Liver (tissue), 9 donors: Measurements from ENCODE around the gene EN1. TPM values are rescaled to one million over a fixed set of nuclear protein-coding genes. Genes with fewer than 3 reads are reported as not detected.

Experiments
- DNase-seq: peaks from one replicate; pipeline ENCODE4 v3.0.0-alpha.2; 2017; ENCODE audit warnings: low spot score
- H3K27ac ChIP-seq, 2 donors: one replicate each; pipeline ENCODE4 v1.7.0; 2013; ENCODE audit warnings: inconsistent platforms in 2 of 2, low read length in 2 of 2, control low read depth in 1 of 2, low read depth in 1 of 2, mild to moderate bottlenecking in 1 of 2
- H3K27me3 ChIP-seq, 4 donors: one replicate each; pipeline versions ENCODE4 v1.6.1 to v1.7.0; 2013; ENCODE audit warnings: low read length in 3 of 4, inconsistent platforms in 1 of 4, mild to moderate bottlenecking in 1 of 4, moderate library complexity in 1 of 4; ENCODE audit not compliant: control insufficient read depth in 4 of 4, insufficient read depth in 4 of 4
- H3K36me3 ChIP-seq, 4 donors: one replicate each; pipeline versions ENCODE4 v1.6.1 to v1.7.0; 2013; ENCODE audit warnings: low read length in 3 of 4, mild to moderate bottlenecking in 3 of 4, low read depth in 1 of 4, moderate library complexity in 1 of 4; ENCODE audit not compliant: control insufficient read depth in 4 of 4, insufficient read depth in 3 of 4
- H3K4me1 ChIP-seq, 4 donors: one replicate each; pipeline versions ENCODE4 v1.6.1 to v1.7.0; 2013; ENCODE audit warnings: low read length in 3 of 4, mild to moderate bottlenecking in 3 of 4, moderate library complexity in 1 of 4; ENCODE audit not compliant: control insufficient read depth in 4 of 4, insufficient read depth in 4 of 4
- H3K4me3 ChIP-seq, 3 donors: one replicate each; pipeline versions ENCODE4 v1.6.1 to v1.7.0; 2013; ENCODE audit warnings: low read length in 3 of 3, control low read depth in 1 of 3, low read depth in 1 of 3, mild to moderate bottlenecking in 1 of 3
- H3K9ac ChIP-seq, 2 donors: one replicate each; pipeline ENCODE4 v1.7.0; 2013; ENCODE audit warnings: low read length in 2 of 2, mild to moderate bottlenecking in 2 of 2, moderate library complexity in 2 of 2, control low read depth in 1 of 2, low read depth in 1 of 2
- H3K9me3 ChIP-seq, 4 donors: one replicate each; pipeline versions ENCODE4 v1.6.1 to v1.7.0; 2013; ENCODE audit warnings: low read length in 3 of 4; ENCODE audit not compliant: control insufficient read depth in 4 of 4
- EGR1 ChIP-seq, 2 donors: IDR thresholded peaks; 2 replicates each; pipeline ENCODE4 v1.6.1; 2016 to 2018; ENCODE audit warnings: antibody characterized with exemption in 2 of 2, low read depth in 2 of 2
- FOXA1 ChIP-seq: IDR thresholded peaks from 2 replicates; pipeline ENCODE4 v1.6.1; 2016; ENCODE audit warnings: antibody characterized with exemption
- FOXA2 ChIP-seq: IDR thresholded peaks from 2 replicates; pipeline ENCODE4 v1.6.1; 2016; ENCODE audit warnings: antibody characterized with exemption
- GABPA ChIP-seq, 2 donors: IDR thresholded peaks in 1 of 2; conservative IDR thresholded peaks in 1 of 2; 2 replicates each; pipeline ENCODE4 v1.6.1; 2016; ENCODE audit warnings: antibody characterized with exemption in 2 of 2, mild to moderate bottlenecking in 1 of 2, moderate library complexity in 1 of 2
- HNF4A ChIP-seq, 2 donors: conservative IDR thresholded peaks; 2 replicates each; pipeline ENCODE4 v1.6.1; 2016; ENCODE audit warnings: antibody characterized with exemption in 2 of 2, mild to moderate bottlenecking in 2 of 2
- HNF4G ChIP-seq: IDR thresholded peaks from 2 replicates; pipeline ENCODE4 v1.6.1; 2016; ENCODE audit warnings: antibody characterized with exemption
- JUND ChIP-seq, 2 donors: IDR thresholded peaks; 2 replicates each; pipeline ENCODE4 v1.6.1; 2016; ENCODE audit warnings: antibody characterized with exemption in 2 of 2
- RAD21 ChIP-seq, 2 donors: IDR thresholded peaks; 2 replicates each; pipeline ENCODE4 v1.6.1; 2016; ENCODE audit warnings: antibody characterized with exemption in 2 of 2, mild to moderate bottlenecking in 2 of 2
- RXRA ChIP-seq, 2 donors: IDR thresholded peaks; 2 replicates each; pipeline ENCODE4 v1.6.1; 2017 to 2018; ENCODE audit warnings: antibody characterized with exemption in 2 of 2, mild to moderate bottlenecking in 1 of 2
- SP1 ChIP-seq: IDR thresholded peaks from 2 replicates; pipeline ENCODE4 v1.6.1; 2018; ENCODE audit warnings: antibody characterized with exemption, mild to moderate bottlenecking
- TAF1 ChIP-seq: conservative IDR thresholded peaks from 2 replicates; pipeline ENCODE4 v1.6.1; 2016; ENCODE audit warnings: antibody characterized with exemption, mild to moderate bottlenecking
- YY1 ChIP-seq: IDR thresholded peaks from 2 replicates; pipeline ENCODE4 v1.6.1; 2016; ENCODE audit warnings: antibody characterized with exemption, mild to moderate bottlenecking
- whole genome bisulfite sequencing: extraction: QIAGEN DNeasy Blood & Tissue Kit; methylation state at CpG from one replicate; pipeline ENCODE4 v1.1.7; 2013; 5-methylcytosine and 5-hydroxymethylcytosine counted together
- polyA plus RNA-seq, 2 donors: library from polyadenylated mRNA; stranded (reverse) in 1 of 2; unstranded in 1 of 2; fragments of 200-250 nt in 1 of 2; fragments of >200 nt in 1 of 2; fragmentation: Nextera tagmentation in 1 of 2; extraction: Ambion mirVana in 1 of 2; gene quantifications; one replicate each; pipeline versions ENCODE4 v1.2.1 to v1.2.3, GENCODE V29; 2013 to 2015
- total RNA-seq, 2 donors: library from RNA; depleted of rRNA; stranded (reverse); fragments of >200 nt; gene quantifications; one replicate each; pipeline ENCODE4 v1.2.3, GENCODE V29; 2014
- TF ChIP-seq, protein P1 (sequence below): IDR thresholded peaks from 2 replicates; pipeline ENCODE4 v1.6.1; 2016; ENCODE audit warnings: antibody characterized with exemption
- TF ChIP-seq, protein P2 (sequence below): IDR thresholded peaks from 2 replicates; pipeline ENCODE4 v1.6.1; 2016; ENCODE audit warnings: antibody characterized with exemption
- TF ChIP-seq, protein P3 (sequence below): IDR thresholded peaks from 2 replicates; pipeline ENCODE4 v1.6.1; 2016; ENCODE audit warnings: antibody characterized with exemption
- TF ChIP-seq, protein P4 (sequence below): IDR thresholded peaks from 2 replicates; pipeline ENCODE4 v1.6.1; 2016; ENCODE audit warnings: antibody characterized with exemption, mild to moderate bottlenecking
- TF ChIP-seq, protein P5 (sequence below): fragments of 150-350 bp; IDR thresholded peaks from 2 replicates; pipeline ENCODE4 v1.5.1; 2017; ENCODE audit warnings: improper control_type of control experiment, low read depth, low read length; ENCODE audit not compliant: missing input control
- donor health status: healthy.
- donor health status: healthy.
- donor health status: healthy.
- donor health status: healthy.
- donor health status: healthy.

The EN1 gene
- total and polyA plus RNA-seq, 4 donors = not detected

DNA sequence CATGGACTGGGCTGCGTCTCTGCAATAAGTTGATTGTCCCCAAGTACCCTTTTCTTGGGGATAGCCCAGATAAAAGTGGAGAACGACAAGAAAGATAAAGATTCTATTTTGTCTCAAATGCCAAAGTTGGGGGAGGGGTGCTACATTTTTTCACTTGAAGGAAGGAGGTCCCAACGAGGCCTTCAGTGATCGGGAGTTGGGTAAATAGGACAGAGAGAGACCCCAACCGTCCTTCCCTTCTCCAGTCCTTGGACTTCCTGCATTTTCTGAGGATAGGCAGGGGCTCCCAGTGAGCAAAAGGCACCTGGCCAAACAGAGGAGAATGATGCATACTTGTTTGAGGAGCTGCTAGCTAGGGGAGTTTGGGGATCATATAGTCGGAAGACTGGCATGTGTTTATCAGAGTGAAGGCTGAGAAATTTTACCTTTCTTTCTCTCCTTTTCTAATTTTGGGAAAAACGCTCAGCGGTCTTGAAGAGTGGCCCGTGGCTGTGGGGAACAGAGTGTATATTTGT, 3.5 kb upstream of the EN1 start (continued):
- TF ChIP-seq EGR1 (IDR thresholded peaks at IDR 0.05; ENCODE audit: low read depth in 2 of 2) (no peak), GABPA (IDR thresholded peaks at IDR 0.05 in 1 of 2, conservative IDR thresholded peaks at IDR 0.05 in 1 of 2) (no peak), FOXA2 (no peak)

DNA sequence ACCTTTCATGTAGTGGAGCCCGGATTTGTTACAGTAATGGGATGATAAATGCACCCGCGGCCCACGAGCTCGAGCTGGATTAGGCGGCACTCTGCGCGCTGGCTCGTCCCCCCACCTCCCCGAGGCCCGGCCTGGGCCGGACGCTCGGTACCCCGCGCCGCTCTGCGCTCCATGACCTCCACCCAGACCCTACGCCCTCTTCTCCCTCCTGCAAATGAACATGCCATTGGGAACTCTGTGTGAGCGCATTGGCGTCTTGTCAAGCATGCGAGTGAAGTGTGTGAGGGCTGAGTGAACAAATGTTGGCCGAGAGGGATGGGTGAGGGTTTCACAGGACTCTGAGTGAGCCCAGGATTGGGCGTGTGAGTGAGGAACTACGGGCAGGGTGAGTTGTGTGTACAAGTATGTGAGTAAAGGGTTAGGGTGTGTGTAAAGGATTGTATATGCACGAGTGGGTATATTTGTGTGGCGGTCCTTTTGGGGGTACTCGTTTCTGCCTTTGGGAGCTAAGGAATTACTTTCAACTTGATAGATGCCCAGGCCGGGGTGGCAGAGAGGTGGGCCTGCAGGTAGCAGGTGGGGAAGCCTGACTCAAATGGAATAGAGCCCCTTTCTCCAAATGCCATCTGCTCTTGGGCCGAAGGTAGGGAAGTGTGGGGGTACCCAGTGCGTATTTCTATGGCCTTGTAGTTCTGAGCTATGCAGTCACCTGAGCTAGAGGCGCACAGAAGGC, 2.9 kb upstream of the EN1 start:
- H3K27me3 ChIP-seq = peaks cover 8 to 32% (median 13%) of the 10 kb centered on the region in 4 donors
- peaks cover 4 to 25% (median 8%) of the 10 kb centered on the region in 4 donors for H3K4me1 ChIP-seq
- H3K9ac ChIP-seq = no peak overlapping the region
- H3K36me3 ChIP-seq = no peaks in the 10 kb centered on the region
- WGBS = 6% methylated on average over 32 of the region's 32 CpGs
- H3K27ac ChIP-seq = no peak overlapping the region
- TF ChIP-seq HNF4A (conservative IDR thresholded peaks at IDR 0.05) = no peak
- TF ChIP-seq FOXA1 = no peak
- TF ChIP-seq TAF1 = no peak
- no peak for TF ChIP-seq JUND (IDR thresholded peaks at IDR 0.05)
- TF ChIP-seq GABPA (IDR thresholded peaks at IDR 0.05 in 1 of 2, conservative IDR thresholded peaks at IDR 0.05 in 1 of 2) = no peak
- TF ChIP-seq, protein P1, sequence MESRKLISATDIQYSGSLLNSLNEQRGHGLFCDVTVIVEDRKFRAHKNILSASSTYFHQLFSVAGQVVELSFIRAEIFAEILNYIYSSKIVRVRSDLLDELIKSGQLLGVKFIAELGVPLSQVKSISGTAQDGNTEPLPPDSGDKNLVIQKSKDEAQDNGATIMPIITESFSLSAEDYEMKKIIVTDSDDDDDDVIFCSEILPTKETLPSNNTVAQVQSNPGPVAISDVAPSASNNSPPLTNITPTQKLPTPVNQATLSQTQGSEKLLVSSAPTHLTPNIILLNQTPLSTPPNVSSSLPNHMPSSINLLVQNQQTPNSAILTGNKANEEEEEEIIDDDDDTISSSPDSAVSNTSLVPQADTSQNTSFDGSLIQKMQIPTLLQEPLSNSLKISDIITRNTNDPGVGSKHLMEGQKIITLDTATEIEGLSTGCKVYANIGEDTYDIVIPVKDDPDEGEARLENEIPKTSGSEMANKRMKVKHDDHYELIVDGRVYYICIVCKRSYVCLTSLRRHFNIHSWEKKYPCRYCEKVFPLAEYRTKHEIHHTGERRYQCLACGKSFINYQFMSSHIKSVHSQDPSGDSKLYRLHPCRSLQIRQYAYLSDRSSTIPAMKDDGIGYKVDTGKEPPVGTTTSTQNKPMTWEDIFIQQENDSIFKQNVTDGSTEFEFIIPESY = no peak
- TF ChIP-seq FOXA2 = no peak
- no peak for TF ChIP-seq SP1
- TF ChIP-seq, protein P2, sequence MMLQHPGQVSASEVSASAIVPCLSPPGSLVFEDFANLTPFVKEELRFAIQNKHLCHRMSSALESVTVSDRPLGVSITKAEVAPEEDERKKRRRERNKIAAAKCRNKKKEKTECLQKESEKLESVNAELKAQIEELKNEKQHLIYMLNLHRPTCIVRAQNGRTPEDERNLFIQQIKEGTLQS = no peak
- TF ChIP-seq RAD21 (IDR thresholded peaks at IDR 0.05) = no peak
- TF ChIP-seq, protein P3, sequence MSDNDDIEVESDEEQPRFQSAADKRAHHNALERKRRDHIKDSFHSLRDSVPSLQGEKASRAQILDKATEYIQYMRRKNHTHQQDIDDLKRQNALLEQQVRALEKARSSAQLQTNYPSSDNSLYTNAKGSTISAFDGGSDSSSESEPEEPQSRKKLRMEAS = no peak
- TF ChIP-seq, protein P4, sequence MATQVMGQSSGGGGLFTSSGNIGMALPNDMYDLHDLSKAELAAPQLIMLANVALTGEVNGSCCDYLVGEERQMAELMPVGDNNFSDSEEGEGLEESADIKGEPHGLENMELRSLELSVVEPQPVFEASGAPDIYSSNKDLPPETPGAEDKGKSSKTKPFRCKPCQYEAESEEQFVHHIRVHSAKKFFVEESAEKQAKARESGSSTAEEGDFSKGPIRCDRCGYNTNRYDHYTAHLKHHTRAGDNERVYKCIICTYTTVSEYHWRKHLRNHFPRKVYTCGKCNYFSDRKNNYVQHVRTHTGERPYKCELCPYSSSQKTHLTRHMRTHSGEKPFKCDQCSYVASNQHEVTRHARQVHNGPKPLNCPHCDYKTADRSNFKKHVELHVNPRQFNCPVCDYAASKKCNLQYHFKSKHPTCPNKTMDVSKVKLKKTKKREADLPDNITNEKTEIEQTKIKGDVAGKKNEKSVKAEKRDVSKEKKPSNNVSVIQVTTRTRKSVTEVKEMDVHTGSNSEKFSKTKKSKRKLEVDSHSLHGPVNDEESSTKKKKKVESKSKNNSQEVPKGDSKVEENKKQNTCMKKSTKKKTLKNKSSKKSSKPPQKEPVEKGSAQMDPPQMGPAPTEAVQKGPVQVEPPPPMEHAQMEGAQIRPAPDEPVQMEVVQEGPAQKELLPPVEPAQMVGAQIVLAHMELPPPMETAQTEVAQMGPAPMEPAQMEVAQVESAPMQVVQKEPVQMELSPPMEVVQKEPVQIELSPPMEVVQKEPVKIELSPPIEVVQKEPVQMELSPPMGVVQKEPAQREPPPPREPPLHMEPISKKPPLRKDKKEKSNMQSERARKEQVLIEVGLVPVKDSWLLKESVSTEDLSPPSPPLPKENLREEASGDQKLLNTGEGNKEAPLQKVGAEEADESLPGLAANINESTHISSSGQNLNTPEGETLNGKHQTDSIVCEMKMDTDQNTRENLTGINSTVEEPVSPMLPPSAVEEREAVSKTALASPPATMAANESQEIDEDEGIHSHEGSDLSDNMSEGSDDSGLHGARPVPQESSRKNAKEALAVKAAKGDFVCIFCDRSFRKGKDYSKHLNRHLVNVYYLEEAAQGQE = no peak
- no peak for TF ChIP-seq EGR1 (IDR thresholded peaks at IDR 0.05; ENCODE audit: low read depth in 2 of 2)
- no peak for TF ChIP-seq RXRA (IDR thresholded peaks at IDR 0.05)
- TF ChIP-seq YY1 = no peak
- TF ChIP-seq, protein P5, sequence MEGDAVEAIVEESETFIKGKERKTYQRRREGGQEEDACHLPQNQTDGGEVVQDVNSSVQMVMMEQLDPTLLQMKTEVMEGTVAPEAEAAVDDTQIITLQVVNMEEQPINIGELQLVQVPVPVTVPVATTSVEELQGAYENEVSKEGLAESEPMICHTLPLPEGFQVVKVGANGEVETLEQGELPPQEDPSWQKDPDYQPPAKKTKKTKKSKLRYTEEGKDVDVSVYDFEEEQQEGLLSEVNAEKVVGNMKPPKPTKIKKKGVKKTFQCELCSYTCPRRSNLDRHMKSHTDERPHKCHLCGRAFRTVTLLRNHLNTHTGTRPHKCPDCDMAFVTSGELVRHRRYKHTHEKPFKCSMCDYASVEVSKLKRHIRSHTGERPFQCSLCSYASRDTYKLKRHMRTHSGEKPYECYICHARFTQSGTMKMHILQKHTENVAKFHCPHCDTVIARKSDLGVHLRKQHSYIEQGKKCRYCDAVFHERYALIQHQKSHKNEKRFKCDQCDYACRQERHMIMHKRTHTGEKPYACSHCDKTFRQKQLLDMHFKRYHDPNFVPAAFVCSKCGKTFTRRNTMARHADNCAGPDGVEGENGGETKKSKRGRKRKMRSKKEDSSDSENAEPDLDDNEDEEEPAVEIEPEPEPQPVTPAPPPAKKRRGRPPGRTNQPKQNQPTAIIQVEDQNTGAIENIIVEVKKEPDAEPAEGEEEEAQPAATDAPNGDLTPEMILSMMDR = no peak
- TF ChIP-seq HNF4G = no peak
- DNase-seq = no peak
- no peaks in the 10 kb centered on the region for H3K9me3 ChIP-seq
- no peak overlapping the region for H3K4me3 ChIP-seq
